Measurements from ENCODE around the gene LINGO4.
A peak's percentile ranks its signal among the peaks of the same experiment; 100 is the strongest.
"Not testable (repeated sequence)": the region's sequence is repeated elsewhere in the genome, so short reads cannot be mapped to it uniquely, and the experiment has no call there.

The LINGO4 gene

DNA sequence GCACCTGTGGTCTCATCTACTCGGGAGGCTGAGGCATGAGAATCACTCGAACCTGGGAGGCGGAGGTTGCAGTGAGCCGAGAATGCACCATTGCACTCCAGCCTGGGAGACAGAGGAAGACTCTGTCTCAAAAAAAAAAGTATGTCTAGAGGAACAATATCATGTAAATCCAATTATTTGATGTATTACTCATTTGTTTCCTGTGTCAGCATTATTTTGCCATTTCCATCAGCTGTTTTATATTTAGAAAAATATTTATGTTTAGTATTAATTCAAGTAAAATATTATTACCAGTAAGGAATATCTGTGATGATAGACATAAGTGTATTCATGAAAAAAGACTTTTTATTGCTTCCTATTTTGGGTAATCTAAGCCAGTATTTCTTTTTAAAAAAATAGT is 27.9 kb downstream of the LINGO4 start:
- DNase-seq: no peak

DNA sequence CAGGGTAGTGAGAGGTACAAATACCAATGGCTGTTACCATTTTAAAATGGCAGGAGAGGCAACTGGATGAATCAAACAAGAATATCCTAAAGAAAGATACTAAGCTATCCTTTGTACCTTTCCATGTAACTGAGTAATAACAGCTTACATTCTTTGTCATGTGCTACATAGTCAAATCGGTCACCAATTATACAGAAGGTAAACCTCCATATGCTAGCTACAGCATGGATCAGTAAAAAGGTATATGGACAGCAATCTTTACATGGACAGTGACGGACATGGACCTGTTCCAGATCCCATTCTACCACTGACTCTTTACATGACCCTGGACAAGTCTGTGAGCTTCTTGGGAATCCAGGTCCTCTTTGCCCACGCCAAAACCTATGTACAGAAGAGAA is 28.6 kb downstream of the LINGO4 start:
- no peak for DNase-seq

GRCh38 chr1:151775894-151776664 is 29.1 kb downstream of the LINGO4 start:
- no peak for DNase-seq

GRCh38 chr1:151774256-151774922 is 30.8 kb downstream of the LINGO4 start:
- no peak for DNase-seq

DNA sequence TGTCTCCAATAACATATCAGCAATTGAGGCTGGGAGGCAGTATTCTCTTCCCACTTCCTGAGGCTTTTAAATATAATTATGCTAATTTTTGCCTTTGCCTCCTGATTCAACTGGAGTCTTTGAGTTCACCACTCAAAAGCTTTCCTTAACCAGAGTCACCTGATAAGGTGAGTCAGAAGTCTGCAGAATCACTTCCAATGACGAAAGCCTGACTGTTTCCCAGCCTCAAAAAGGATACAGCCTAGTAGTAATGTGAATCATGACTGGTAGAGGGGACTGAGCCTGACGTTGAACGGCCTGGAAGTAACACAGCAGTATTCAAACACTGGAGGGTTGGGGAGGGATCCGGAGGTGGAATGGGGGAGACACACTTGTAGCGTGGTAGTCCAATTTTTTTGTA is 31.5 kb downstream of the LINGO4 start:
- no peak for DNase-seq

- not testable (repeated sequence) for DNase-seq
Measured at GRCh38 chr1:151769270-151769669, 35.9 kb downstream of the LINGO4 start.

GRCh38 chr1:151768351-151769066 is 36.7 kb downstream of the LINGO4 start:
- DNase-seq: not testable (repeated sequence)

- DNase-seq: no peak
Measured at GRCh38 chr1:151763990-151764389, 41.2 kb downstream of the LINGO4 start.

- peak; percentile 92 for DNase-seq
Measured at GRCh38 chr1:151762941-151763921, 42.0 kb downstream of the LINGO4 start, which contains the start of gene MRPL9. Gene MRPL9, minus strand, starts transcription at chr1:151763496. Its CDS starts 17 bp downstream, at chr1:151763479.

DNA sequence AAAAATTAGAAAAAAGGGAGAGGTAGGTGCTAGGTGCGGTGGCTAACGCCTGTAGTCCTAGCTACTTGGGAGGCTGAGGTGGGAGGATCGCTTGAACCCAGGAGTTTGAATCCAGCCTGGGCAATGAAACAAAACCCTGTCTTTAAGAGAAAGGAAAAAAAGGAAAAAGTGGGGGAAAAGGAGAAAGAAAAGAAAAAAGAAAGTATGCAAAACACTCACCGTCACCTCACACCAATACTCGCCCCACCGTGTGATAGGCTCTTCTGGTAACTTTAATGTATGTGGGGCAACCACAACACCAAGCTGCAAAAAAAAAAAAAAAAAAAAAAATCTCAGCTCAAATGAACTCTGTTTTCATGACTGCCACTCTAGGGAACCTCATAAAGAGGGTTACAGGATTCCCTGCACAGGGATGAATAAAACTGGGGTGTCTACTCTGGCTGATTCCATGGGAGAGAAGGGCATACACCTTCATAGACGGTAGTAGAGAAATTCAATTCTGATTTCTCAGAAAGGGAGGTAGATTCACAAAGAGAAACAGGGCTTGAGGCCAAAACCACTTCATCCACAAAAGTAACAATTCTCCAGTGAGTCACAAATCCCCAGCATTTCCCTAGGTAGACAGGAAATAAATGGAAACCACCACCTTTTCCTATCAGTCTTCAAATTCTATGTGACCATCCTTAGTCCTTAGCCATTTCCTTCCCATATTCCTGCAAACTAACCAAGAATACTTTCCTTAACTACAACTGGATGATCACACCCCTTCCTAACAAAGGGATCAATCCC is 44.4 kb downstream of the LINGO4 start:
- no peak for DNase-seq

DNA sequence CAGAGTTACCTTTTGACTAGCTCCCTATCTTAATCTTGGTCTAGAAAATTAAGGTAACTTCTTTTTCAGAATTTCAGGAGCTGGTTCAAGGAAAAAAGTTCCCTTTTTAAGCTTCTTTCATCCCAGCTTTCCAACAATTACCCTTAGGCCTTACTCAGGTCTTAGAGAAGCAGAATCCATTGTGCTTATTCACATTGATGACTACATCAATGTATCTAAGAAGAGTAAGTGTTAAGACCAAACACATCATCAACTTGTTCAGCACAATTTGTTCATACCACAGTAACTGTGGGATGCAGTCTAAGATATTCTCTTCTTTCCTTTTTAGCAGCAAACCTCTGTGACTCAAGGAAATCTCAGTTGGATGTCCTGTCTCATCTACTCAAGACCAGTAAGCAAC is 46.0 kb downstream of the LINGO4 start:
- DNase-seq: no peak

DNA sequence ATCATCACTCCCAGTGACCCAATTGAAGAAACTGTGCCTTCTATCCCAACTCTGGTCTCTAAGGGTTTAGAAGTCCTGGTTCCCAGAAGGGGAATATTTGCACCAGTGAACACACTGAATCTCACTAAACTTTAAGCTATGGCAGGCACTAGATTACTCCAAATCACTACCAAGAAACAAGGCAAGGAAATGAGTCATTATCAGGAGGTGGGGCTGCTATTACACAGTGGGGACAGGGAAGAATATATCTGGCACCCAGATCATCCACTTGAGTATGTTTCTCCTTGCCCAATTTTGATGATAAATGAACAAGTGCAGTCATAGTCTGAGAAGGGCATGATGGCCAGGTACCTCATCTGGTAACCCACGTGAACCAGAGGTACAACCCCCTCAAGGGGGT is 48.9 kb downstream of the LINGO4 start:
- no peak for DNase-seq
